Brain microvascular endothelial cell (primary cell): ENCODE results near the gene PEX26.
"Not testable (repeated sequence)": the region's sequence is repeated elsewhere in the genome, so short reads cannot be mapped to it uniquely, and the experiment has no call there.

Source experiments
- DNase-seq: peaks from one replicate; pipeline ENCODE4 v3.0.0-alpha.2; 2020
- H3K27ac ChIP-seq: fragments of 250-450 bp; sonication (Bioruptor Pico); 2 replicates; pipeline ENCODE4 v1.5.1; 2020; ENCODE audit warnings: mild to moderate bottlenecking, moderate library complexity
- H3K27me3 ChIP-seq: fragments of 250-450 bp; sonication (Bioruptor Pico); replicated peaks from 2 replicates; pipeline ENCODE4 v1.5.1; 2020; ENCODE audit warnings: mild to moderate bottlenecking
- H3K36me3 ChIP-seq: fragments of 250-450 bp; sonication (Bioruptor Pico); replicated peaks from 2 replicates; pipeline ENCODE4 v1.5.1; 2020; ENCODE audit warnings: mild to moderate bottlenecking
- H3K4me3 ChIP-seq: 2 replicates; pipeline ENCODE4 v1.5.1; 2011; ENCODE audit warnings: low read depth, mild to moderate bottlenecking, control low read depth, low read length, moderate library complexity
- CTCF ChIP-seq: IDR thresholded peaks from 2 replicates; pipeline ENCODE4 v1.5.1; 2011; ENCODE audit warnings: low read depth, mild to moderate bottlenecking, moderate library complexity, low read length, control low read depth, inconsistent platforms; ENCODE audit errors: missing control alignments
- in situ Hi-C: cut with HindIII; loops from 2 replicates; pipeline ENCODE4 v1.10.0; 2017; ENCODE audit warnings: low sequenced_read_pairs, low pct_ligation_motif_present

Gene PEX26

GRCh38 chr22:18059094-18059417 lies 18.7 kb upstream of the PEX26 start:
- Histone ChIP-seq H3K4me3 (no peak overlapping the region), H3K36me3 (no peaks in the 10 kb centered on the region), H3K27ac (no peak overlapping the region), H3K27me3 (no peaks in the 10 kb centered on the region)
- DNase-seq, result no peak
- no peak for TF ChIP-seq CTCF
- in situ Hi-C loops, result no loop called here

GRCh38 chr22:18059473-18059872 lies 18.3 kb upstream of the PEX26 start:
- no peak for TF ChIP-seq CTCF
- Histone ChIP-seq H3K36me3 (no peaks in the 10 kb centered on the region), H3K27me3 (no peaks in the 10 kb centered on the region), H3K4me3 (no peak overlapping the region), H3K27ac (no peak overlapping the region)
- in situ Hi-C loops, result no loop called here
- DNase-seq, result no peak

- Histone ChIP-seq H3K27ac (no peak overlapping the region), H3K27me3 (no peaks in the 10 kb centered on the region), H3K4me3 (no peak overlapping the region), H3K36me3 (no peaks in the 10 kb centered on the region)
- no peak for TF ChIP-seq CTCF
- DNase-seq, result no peak
- in situ Hi-C loops, result no loop called here
These were observed 17.8 kb upstream of the PEX26 start for GRCh38 chr22:18059991-18060390.

GRCh38 chr22:18060646-18061620 lies 16.9 kb upstream of the PEX26 start:
- H3K36me3 ChIP-seq, result no peaks in the 10 kb centered on the region
- no peak for TF ChIP-seq CTCF
- in situ Hi-C loops, result no loop called here
- peak; percentile 25 for DNase-seq
- no peak overlapping the region for H3K4me3 ChIP-seq
- H3K27me3 ChIP-seq, result peaks cover 2% of the 10 kb centered on the region
- H3K27ac ChIP-seq, result no peak overlapping the region

GRCh38 chr22:18062421-18062820 lies 15.4 kb upstream of the PEX26 start:
- no peak overlapping the region for H3K27ac ChIP-seq
- no peak for DNase-seq
- H3K4me3 ChIP-seq, result no peak overlapping the region
- in situ Hi-C loops, result no loop called here
- peaks cover 4% of the 10 kb centered on the region for H3K27me3 ChIP-seq
- no peak for TF ChIP-seq CTCF
- H3K36me3 ChIP-seq, result no peaks in the 10 kb centered on the region

GRCh38 chr22:18063306-18063705 lies 14.5 kb upstream of the PEX26 start:
- Histone ChIP-seq H3K36me3 (no peaks in the 10 kb centered on the region), H3K27me3 (peaks cover 9% of the 10 kb centered on the region), H3K4me3 (no peak overlapping the region), H3K27ac (no peak overlapping the region)
- in situ Hi-C loops, result no loop called here
- DNase-seq, result no peak
- no peak for TF ChIP-seq CTCF

GRCh38 chr22:18063715-18064114 lies 14.1 kb upstream of the PEX26 start:
- H3K4me3 ChIP-seq, DNase-seq, H3K27ac ChIP-seq, H3K27me3 ChIP-seq, in situ Hi-C loops, H3K36me3 ChIP-seq: not testable (repeated sequence)
